ENCODE data around the gene SMIM32. TPM values are rescaled to one million over a fixed set of nuclear protein-coding genes. Genes with fewer than 3 reads are reported as not detected.

The SMIM32 gene
- total RNA-seq, 1 experiment from 2014 or later: not detected

- H3K36me3 ChIP-seq (ENCODE audit: low read depth): no peaks in the 10 kb centered on the region
- POLR2A ChIA-PET (ENCODE audit: unreplicated experiment): no interaction called here
- BruUV-seq (replicated peaks): no TSS peak
- no peak overlapping the region for H3K4me2 ChIP-seq
- no peaks in the 10 kb centered on the region for H3K4me1 ChIP-seq (replicated peaks; ENCODE audit: insufficient read depth)
- no peaks in the 10 kb centered on the region for H4K20me1 ChIP-seq (ENCODE audit: insufficient read depth)
- no peaks in the 10 kb centered on the region for H3K9me3 ChIP-seq (ENCODE audit: insufficient read depth, low read depth)
- TF ChIP-seq EZH2 (IDR thresholded peaks at IDR 0.05; ENCODE audit: low read depth) (no peak), CTCF (conservative IDR thresholded peaks at IDR 0.05) (no peak)
- H2AFZ ChIP-seq: no peak overlapping the region
- CTCF ChIA-PET: no interaction called here
- intact Hi-C loops (cut with micrococcal nuclease; ENCODE audit: unreplicated experiment): no loop called here
- DNase-seq: no peak
- H3K9me2 ChIP-seq (ENCODE audit: insufficient read depth): no peaks in the 10 kb centered on the region
- H3K27ac ChIP-seq: no peak overlapping the region
- no peak overlapping the region for H3K4me3 ChIP-seq
- 0 out of 2 replicates have a peak, but pooled peaks cover 12% of the 10 kb centered on the region for H3K27me3 ChIP-seq (ENCODE audit: insufficient read depth, low read depth)
- no peaks in the 10 kb centered on the region for H3K79me2 ChIP-seq (ENCODE audit: low read depth)
- H3F3A ChIP-seq (ENCODE audit: insufficient read depth, low read depth): no peaks in the 10 kb centered on the region
Observed at GRCh38 chr5:136232316-136232715, 39.4 kb upstream of the SMIM32 start.

GRCh38 chr5:136230176-136230575 is 37.2 kb upstream of the SMIM32 start:
- H3K9me2 ChIP-seq (ENCODE audit: insufficient read depth): no peaks in the 10 kb centered on the region
- H3K4me3 ChIP-seq: no peak overlapping the region
- CTCF ChIA-PET: no interaction called here
- POLR2A ChIA-PET (ENCODE audit: unreplicated experiment): no interaction called here
- no peak overlapping the region for H2AFZ ChIP-seq
- no peaks in the 10 kb centered on the region for H4K20me1 ChIP-seq (ENCODE audit: insufficient read depth)
- DNase-seq: no peak
- no peaks in the 10 kb centered on the region for H3K36me3 ChIP-seq (ENCODE audit: low read depth)
- no peaks in the 10 kb centered on the region for H3K4me1 ChIP-seq (replicated peaks; ENCODE audit: insufficient read depth)
- intact Hi-C loops (cut with micrococcal nuclease; ENCODE audit: unreplicated experiment): no loop called here
- H3K79me2 ChIP-seq (ENCODE audit: low read depth): no peaks in the 10 kb centered on the region
- no peaks in the 10 kb centered on the region for H3F3A ChIP-seq (ENCODE audit: insufficient read depth, low read depth)
- TF ChIP-seq EZH2 (IDR thresholded peaks at IDR 0.05; ENCODE audit: low read depth): no peak
- no peak overlapping the region for H3K4me2 ChIP-seq
- BruUV-seq (replicated peaks): no TSS peak
- no peak overlapping the region for H3K27ac ChIP-seq
- 0 out of 2 replicates have a peak, but pooled peaks cover 12% of the 10 kb centered on the region for H3K27me3 ChIP-seq (ENCODE audit: insufficient read depth, low read depth)
- H3K9me3 ChIP-seq (ENCODE audit: insufficient read depth, low read depth): no peaks in the 10 kb centered on the region

- 0 out of 2 replicates have a peak, but pooled peaks cover 9% of the 10 kb centered on the region for H3K27me3 ChIP-seq (ENCODE audit: insufficient read depth, low read depth)
- no peak overlapping the region for H3K4me3 ChIP-seq
- no peak overlapping the region for H2AFZ ChIP-seq
- H4K20me1 ChIP-seq (ENCODE audit: insufficient read depth): no peaks in the 10 kb centered on the region
- no peak for DNase-seq
- H3K36me3 ChIP-seq (ENCODE audit: low read depth): no peaks in the 10 kb centered on the region
- intact Hi-C loops (cut with micrococcal nuclease; ENCODE audit: unreplicated experiment): no loop called here
- no peaks in the 10 kb centered on the region for H3K9me2 ChIP-seq (ENCODE audit: insufficient read depth)
- ChIA-PET POLR2A (ENCODE audit: unreplicated experiment) (interaction anchor here (0.6 kb wide), 1 partner anchor 137 kb away, joined by 15 read pairs; no protein-coding TSS in a partner anchor), CTCF (no interaction called here)
- no peaks in the 10 kb centered on the region for H3K9me3 ChIP-seq (ENCODE audit: insufficient read depth, low read depth)
- no peaks in the 10 kb centered on the region for H3K4me1 ChIP-seq (replicated peaks; ENCODE audit: insufficient read depth)
- no peak overlapping the region for H3K4me2 ChIP-seq
- no TSS peak for BruUV-seq (replicated peaks)
- H3K79me2 ChIP-seq (ENCODE audit: low read depth): no peaks in the 10 kb centered on the region
- TF ChIP-seq EZH2 (IDR thresholded peaks at IDR 0.05; ENCODE audit: low read depth) (no peak), CTCF (conservative IDR thresholded peaks at IDR 0.05) (no peak)
- no peak overlapping the region for H3K27ac ChIP-seq
- H3F3A ChIP-seq (ENCODE audit: insufficient read depth, low read depth): no peaks in the 10 kb centered on the region; the same call in 1 of the 2 replicates
Observed at GRCh38 chr5:136228136-136228757, 35.3 kb upstream of the SMIM32 start.

- Histone ChIP-seq H4K20me1 (ENCODE audit: insufficient read depth) (no peaks in the 10 kb centered on the region), H3K27me3 (ENCODE audit: insufficient read depth, low read depth) (0 out of 2 replicates have a peak, but pooled peaks cover 9% of the 10 kb centered on the region), H3F3A (ENCODE audit: insufficient read depth, low read depth) (no peaks in the 10 kb centered on the region; the same call in 1 of the 2 replicates), H3K79me2 (ENCODE audit: low read depth) (no peaks in the 10 kb centered on the region), H3K9me3 (ENCODE audit: insufficient read depth, low read depth) (no peaks in the 10 kb centered on the region), H3K36me3 (ENCODE audit: low read depth) (no peaks in the 10 kb centered on the region), H3K27ac (no peak overlapping the region), H3K9me2 (ENCODE audit: insufficient read depth) (no peaks in the 10 kb centered on the region), H3K4me3 (no peak overlapping the region), H3K4me2 (no peak overlapping the region), H2AFZ (no peak overlapping the region), H3K4me1 (replicated peaks; ENCODE audit: insufficient read depth) (peaks cover 7% of the 10 kb centered on the region; the same call in 1 of the 2 replicates)
- no TSS peak for BruUV-seq (replicated peaks)
- TF ChIP-seq CTCF (conservative IDR thresholded peaks at IDR 0.05) (no peak), EZH2 (IDR thresholded peaks at IDR 0.05; ENCODE audit: low read depth) (no peak)
- POLR2A ChIA-PET (ENCODE audit: unreplicated experiment): no interaction called here
- intact Hi-C loops (cut with micrococcal nuclease; ENCODE audit: unreplicated experiment): no loop called here
- CTCF ChIA-PET: no interaction called here
- no peak for DNase-seq
Observed at GRCh38 chr5:136226401-136226800, 33.4 kb upstream of the SMIM32 start.
